Neural progenitor cell (in vitro differentiated cells): Measurements from ENCODE around the gene ZNF169.
"Not testable (repeated sequence)": the region's sequence is repeated elsewhere in the genome, so short reads cannot be mapped to it uniquely, and the experiment has no call there.

Experiments used
- EZH2 ChIP-seq: fragments of 200-600 bp; sonication (generic); IDR thresholded peaks from 2 replicates; pipeline ENCODE4 v1.6.1; 2017; ENCODE audit warnings: antibody characterized with exemption, mild to moderate bottlenecking, moderate library complexity
- TF ChIP-seq, protein P1 (sequence below): fragments of 200-600 bp; sonication (generic); IDR thresholded peaks from 2 replicates; pipeline ENCODE4 v1.5.1; 2017; ENCODE audit warnings: antibody characterized with exemption, mild to moderate bottlenecking

- TF ChIP-seq, protein P1, sequence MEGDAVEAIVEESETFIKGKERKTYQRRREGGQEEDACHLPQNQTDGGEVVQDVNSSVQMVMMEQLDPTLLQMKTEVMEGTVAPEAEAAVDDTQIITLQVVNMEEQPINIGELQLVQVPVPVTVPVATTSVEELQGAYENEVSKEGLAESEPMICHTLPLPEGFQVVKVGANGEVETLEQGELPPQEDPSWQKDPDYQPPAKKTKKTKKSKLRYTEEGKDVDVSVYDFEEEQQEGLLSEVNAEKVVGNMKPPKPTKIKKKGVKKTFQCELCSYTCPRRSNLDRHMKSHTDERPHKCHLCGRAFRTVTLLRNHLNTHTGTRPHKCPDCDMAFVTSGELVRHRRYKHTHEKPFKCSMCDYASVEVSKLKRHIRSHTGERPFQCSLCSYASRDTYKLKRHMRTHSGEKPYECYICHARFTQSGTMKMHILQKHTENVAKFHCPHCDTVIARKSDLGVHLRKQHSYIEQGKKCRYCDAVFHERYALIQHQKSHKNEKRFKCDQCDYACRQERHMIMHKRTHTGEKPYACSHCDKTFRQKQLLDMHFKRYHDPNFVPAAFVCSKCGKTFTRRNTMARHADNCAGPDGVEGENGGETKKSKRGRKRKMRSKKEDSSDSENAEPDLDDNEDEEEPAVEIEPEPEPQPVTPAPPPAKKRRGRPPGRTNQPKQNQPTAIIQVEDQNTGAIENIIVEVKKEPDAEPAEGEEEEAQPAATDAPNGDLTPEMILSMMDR, result not testable (repeated sequence)
- TF ChIP-seq EZH2, result not testable (repeated sequence)
Observed at GRCh38 chr9:94340750-94341149, 81.7 kb downstream of the ZNF169 start.
